ENCODE results near the gene UPK1A. TPM values are rescaled to one million over a fixed set of nuclear protein-coding genes. Genes with fewer than 3 reads are reported as not detected.

The UPK1A gene
- total and polyA plus RNA-seq, 2 donors (not counting 1 experiment from before 2014, with no cell fraction given), result 0.16 TPM; not detected in 1

- Mint-ChIP-seq H3K4me1 (peaks cover 29% of the 10 kb centered on the region), H3K4me3 (no peak overlapping the region), H3K27me3 (no peaks in the 10 kb centered on the region), H3K27ac (no peak overlapping the region), H3K9me3 (ENCODE audit: insufficient read depth) (no peaks in the 10 kb centered on the region)
- no peaks in the 10 kb centered on the region for H3K36me3 ChIP-seq (replicated peaks in 1 of 2; ENCODE audit: control extremely low read depth in 1 of 2, control insufficient read depth in 1 of 2, extremely low read depth in 1 of 2, insufficient read depth in 2 of 2, low read length in 1 of 2)
- no peaks in the 10 kb centered on the region for H4K20me1 ChIP-seq (ENCODE audit: control insufficient read depth, insufficient read depth, low read length, poor library complexity, severe bottlenecking)
- H3K4me1 ChIP-seq (ENCODE audit: control insufficient read depth in 2 of 2, insufficient read depth in 2 of 2, low read length in 2 of 2), result peaks cover 22 to 39% of the 10 kb centered on the region in 2 donors
- ChIA-PET POLR2A (interaction anchor here (0.7 kb wide), 3 partner anchors 14 to 223 kb away, joined by 3 to 6 read pairs (median 4); no protein-coding TSS in a partner anchor), CTCF (interaction anchor here (1.7 to 3.8 kb wide), 2 partner anchors 12 to 16 kb away, joined by 6 to 32 read pairs; no protein-coding TSS in a partner anchor)
- no peak overlapping the region for H3K27ac ChIP-seq (ENCODE audit: low read length in 2 of 2)
- no peaks in the 10 kb centered on the region for H3K9me3 ChIP-seq (ENCODE audit: control extremely low read depth in 1 of 3, control insufficient read depth in 2 of 3, insufficient read depth in 1 of 3, low read length in 2 of 3)
- H3K4me3 ChIP-seq (ENCODE audit: control extremely low read depth in 1 of 5, extremely low read depth in 1 of 5, insufficient read depth in 1 of 5, low read depth in 2 of 5, low read length in 4 of 5), result no peak overlapping the region
- TF ChIP-seq EZH2 (IDR thresholded peaks at IDR 0.05; ENCODE audit: borderline replicate concordance, insufficient read depth, low read depth, low read length, poor library complexity, severe bottlenecking), result no peak
- TF ChIP-seq, protein P1, sequence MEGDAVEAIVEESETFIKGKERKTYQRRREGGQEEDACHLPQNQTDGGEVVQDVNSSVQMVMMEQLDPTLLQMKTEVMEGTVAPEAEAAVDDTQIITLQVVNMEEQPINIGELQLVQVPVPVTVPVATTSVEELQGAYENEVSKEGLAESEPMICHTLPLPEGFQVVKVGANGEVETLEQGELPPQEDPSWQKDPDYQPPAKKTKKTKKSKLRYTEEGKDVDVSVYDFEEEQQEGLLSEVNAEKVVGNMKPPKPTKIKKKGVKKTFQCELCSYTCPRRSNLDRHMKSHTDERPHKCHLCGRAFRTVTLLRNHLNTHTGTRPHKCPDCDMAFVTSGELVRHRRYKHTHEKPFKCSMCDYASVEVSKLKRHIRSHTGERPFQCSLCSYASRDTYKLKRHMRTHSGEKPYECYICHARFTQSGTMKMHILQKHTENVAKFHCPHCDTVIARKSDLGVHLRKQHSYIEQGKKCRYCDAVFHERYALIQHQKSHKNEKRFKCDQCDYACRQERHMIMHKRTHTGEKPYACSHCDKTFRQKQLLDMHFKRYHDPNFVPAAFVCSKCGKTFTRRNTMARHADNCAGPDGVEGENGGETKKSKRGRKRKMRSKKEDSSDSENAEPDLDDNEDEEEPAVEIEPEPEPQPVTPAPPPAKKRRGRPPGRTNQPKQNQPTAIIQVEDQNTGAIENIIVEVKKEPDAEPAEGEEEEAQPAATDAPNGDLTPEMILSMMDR (IDR thresholded peaks at IDR 0.05), result no peak
- ATAC-seq (ENCODE audit: low read depth) (no peak), DNase-seq (no peak)
- H3K27me3 ChIP-seq (replicated peaks in 1 of 4; ENCODE audit: control extremely low read depth in 1 of 4, control insufficient read depth in 3 of 4, insufficient read depth in 4 of 4, low read length in 3 of 4), result no peaks in the 10 kb centered on the region
- no peak overlapping the region for H2AFZ ChIP-seq (ENCODE audit: insufficient read depth, low read depth, low read length, poor library complexity, severe bottlenecking)
- H3K79me2 ChIP-seq (ENCODE audit: control insufficient read depth, insufficient read depth, low read length), result peaks cover 5% of the 10 kb centered on the region
- no peak overlapping the region for H3K4me2 ChIP-seq (replicated peaks; ENCODE audit: low read depth, low read length, poor library complexity, severe bottlenecking)
- intact Hi-C loops (cut with micrococcal nuclease), result no loop called here
- H3K9ac ChIP-seq (ENCODE audit: low read length), result no peak overlapping the region
- 100% methylated on average over 1 of the region's 1 CpG for WGBS (ENCODE audit: insufficient coverage)
Measured at GRCh38 chr19:35708391-35708790, 42.1 kb downstream of the UPK1A start.

Measured in B cell (primary cell).